GM21528 (cell line): Measurements from ENCODE around the gene PDE11A.

Source experiments
- ATAC-seq: cut with Tn5 transposase; IDR thresholded peaks from one replicate; pipeline ENCODE4 v1.9.1; 2021; ENCODE audit warnings: mild to moderate bottlenecking, moderate library complexity; ENCODE audit not compliant: unreplicated experiment, low FRiP score

The PDE11A gene

DNA sequence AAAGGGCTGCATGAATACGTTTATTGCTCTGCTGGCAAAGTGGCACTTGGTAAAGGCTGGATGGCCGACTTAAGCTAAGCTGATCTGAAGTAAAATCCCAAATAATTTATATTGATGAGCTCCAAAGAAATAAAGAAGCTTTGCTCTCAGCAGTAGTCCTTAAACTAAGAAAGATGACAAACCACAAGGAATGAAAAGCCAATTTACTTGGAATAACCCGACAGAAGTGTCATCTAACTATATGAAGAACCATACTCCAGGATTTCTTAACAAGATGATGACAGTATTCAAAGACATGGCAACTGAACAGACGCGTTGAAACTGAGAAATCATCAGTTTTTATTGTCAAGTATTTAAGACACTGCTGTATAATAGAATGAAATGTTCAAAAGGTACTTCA, 294.1 kb downstream of the PDE11A start:
- no peak for ATAC-seq

GRCh38 chr2:177772529-177772928, 300.0 kb downstream of the PDE11A start:
- no peak for ATAC-seq

GRCh38 chr2:177771191-177771590, 301.4 kb downstream of the PDE11A start:
- ATAC-seq: no peak

GRCh38 chr2:177767768-177768167, 304.8 kb downstream of the PDE11A start:
- no peak for ATAC-seq

DNA sequence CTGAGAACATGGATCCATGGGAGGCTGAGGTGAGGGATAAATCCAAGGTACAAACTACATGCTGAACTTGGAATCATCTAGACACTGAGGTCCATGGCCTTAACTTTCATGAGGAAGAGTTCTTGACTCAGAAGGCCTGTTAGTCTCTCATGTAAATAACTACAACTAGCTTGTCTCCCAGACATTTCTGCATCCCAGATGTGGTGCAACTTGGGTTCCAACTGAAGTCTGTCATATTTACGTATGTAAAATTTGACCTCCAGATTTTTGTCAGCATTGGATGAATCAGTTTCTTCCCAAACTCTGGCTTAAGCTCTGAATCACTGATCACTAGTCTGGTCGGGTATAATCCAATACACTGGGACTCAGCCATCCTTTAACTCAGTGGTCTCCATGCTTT, 306.9 kb downstream of the PDE11A start:
- no peak for ATAC-seq

DNA sequence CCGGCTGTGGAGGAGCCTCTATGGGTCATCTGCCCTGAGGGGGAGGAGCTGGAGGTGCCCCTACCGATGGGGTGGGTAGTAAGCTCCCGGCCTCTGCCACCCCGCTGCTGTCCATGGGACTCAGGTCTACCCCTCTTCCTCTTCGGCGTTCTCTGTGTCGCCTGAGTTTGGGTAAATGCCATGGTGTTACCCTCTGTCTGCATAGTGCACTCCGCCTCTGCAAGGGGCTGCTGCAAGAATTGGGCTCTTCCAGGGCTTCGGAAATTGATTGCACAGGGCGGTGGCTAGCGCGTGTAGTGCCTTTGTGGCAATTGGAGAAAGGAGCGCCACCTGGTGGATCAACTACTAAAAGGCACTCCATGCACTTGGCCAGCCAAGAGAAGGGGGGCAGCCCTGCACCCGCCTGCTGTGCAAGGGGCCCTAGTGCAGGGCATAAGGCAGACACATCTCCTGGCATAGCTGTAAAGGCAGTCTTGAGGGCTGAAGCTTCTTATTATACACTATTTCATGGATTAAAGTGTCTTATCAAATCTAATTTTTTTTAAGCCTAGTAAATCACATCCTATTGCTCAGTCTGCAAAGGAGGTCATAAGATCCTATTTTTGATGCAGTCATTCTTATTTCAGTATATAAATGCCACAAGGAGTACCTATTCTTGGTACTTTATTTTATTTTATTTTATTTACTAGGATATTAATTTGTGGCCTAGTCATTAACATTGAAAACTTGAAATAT, 308.9 kb downstream of the PDE11A start:
- peak; percentile 98 for ATAC-seq

- no peak for ATAC-seq
Observed at GRCh38 chr2:177759443-177759842, 313.1 kb downstream of the PDE11A start.

DNA sequence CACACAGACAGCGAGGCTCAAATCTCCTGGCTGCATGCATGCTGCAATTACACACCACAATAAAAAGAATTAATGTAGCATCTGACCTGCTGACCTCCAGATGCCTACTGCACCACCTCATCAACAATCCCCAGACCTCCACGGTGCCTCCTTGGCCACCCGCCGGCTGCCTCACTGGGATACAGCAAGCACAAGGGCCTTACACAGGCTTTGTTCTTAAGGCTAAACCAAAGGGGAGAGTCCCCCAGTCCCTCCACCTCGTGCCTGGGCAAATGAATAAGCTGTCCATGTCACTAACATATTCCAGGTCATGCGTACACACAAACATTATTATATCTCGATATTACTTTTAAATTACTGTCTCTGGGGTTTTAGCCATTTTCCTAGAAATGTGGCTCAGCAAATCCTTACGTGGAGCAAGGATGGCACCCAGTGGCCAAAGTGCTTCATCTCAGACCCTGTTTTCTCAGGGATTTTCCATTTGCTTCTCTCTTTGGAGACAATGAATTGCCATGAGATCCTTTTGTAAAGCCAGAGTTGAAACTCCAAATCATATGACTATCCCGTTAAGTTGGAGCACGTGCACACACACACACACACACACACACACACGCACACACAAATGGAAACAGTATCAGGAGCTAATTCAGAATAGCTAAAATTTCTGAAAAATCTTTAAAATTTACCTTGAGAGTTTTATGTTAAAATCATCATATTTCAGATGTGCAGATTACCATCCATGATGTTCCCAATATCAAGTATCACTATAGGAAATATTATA, 313.8 kb downstream of the PDE11A start:
- no peak for ATAC-seq

DNA sequence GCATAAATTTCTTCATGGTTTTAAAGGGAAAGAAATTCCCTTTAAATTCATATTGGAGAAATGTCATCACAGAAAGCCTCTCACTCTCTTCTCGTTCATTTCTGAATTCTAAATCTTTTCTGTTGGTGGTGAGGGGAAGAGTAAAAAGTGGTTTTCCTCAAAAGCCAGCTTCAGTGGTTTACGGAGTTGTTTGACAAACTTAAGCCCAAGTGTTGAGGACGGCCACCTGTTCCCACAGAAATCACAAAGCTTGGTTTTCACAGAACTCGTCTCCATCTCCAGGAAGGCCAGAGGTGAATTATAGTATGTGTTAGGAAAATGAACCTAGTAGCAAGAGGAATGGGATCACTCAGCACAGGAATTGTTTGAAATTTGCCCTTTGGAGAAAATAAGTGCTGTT, 316.2 kb downstream of the PDE11A start:
- no peak for ATAC-seq

- ATAC-seq: no peak
Observed at GRCh38 chr2:177754492-177754873, 318.1 kb downstream of the PDE11A start.

DNA sequence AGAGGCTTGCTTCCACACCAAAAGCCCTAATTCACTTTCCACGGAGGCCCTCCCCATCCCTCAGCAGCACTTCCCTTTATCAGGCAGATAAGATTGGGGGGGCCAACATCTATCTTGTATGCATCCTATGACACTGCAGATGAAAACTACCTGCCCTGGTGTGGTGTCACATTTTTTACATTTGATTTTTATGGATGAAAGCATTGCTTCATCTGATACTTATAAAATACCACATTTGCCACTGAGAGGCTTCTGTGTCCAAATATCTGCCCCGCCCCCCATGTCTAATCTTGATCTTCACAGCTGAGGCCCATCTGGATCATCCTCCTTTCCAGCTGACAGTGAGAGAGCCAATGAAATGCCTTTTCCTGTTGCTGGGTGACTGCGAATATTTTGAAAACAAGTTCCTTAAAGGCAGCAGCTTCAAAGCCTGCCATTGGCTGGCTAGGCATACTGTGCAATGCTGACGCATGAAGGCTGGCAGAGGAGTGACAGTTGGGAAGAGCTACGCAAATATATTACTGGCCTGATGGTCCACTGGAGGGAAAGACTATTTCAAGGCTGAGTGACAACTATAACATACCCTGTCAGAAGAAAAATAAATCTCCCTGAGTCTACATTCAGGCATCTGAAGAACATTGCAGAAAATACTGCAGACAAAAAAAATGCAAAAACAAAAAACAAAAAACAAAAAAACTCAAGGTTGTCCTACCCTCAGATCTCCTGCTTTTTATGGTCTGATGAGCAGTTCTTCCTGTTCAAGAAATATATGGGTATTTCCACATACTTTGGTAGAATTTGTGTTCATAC, 318.7 kb downstream of the PDE11A start:
- no peak for ATAC-seq

- no peak for ATAC-seq
Observed at GRCh38 chr2:177748360-177748759, 324.2 kb downstream of the PDE11A start.

DNA sequence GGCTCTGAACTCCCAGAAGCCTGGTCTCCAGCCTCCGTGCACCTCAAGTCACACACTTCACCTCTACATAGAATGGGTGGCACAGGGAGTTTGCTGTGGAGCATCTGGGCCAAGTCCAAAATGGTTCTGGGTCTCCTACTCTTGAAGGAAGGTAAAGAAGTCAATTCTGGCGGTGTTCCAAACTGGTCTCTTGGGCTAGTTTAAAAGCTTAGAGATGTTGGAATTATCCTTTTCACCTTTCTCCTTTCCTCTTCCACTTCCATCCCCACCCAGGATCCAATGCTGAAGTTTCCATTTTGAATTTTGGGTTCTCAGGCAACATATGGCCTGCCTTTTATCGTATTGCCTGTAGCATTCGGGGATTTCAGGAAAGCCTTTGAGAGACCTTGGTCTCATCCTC, 325.2 kb downstream of the PDE11A start:
- ATAC-seq: no peak

GRCh38 chr2:177746358-177746757, 326.2 kb downstream of the PDE11A start:
- no peak for ATAC-seq

DNA sequence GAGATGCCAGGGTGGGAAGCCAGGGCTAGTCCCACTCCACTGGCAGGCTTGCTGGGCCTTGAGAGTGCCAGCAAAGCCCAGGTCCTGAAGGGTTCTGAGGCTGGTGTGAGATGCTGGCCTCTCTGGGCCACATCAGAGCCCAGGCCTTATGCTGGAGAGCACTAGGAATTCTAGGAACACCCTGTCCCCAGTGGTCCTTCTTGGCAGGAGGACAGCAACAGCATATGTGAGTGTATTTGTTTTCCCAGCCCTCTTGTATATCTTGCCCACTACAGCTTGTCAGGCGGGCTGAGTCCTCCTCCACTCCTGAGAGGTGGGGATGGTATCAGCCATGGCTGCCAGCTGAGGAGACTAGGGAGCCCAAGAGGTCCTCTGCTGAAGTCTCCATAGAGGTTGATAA, 327.0 kb downstream of the PDE11A start:
- no peak for ATAC-seq

GRCh38 chr2:177742851-177743250, 329.7 kb downstream of the PDE11A start:
- ATAC-seq: no peak

GRCh38 chr2:177741866-177742265, 330.7 kb downstream of the PDE11A start:
- no peak for ATAC-seq

DNA sequence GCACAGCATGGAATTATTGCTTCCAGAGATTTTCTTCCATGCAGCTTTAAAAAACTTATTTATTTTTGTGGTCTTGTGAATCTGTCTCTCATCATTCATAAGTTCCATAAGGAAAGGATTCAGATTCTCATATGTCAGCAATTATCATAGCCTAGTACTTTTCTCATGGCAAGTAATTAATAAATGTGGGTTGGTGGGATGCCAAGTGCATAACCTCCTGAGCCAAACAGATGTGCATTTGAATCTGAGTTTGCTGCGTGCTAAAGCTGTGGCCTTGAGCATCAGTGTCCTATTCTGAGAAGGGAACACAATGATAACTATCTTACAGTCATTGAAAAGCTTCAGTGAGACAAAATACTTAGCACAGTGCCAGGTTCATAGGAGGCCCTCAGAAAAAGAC, 331.9 kb downstream of the PDE11A start:
- no peak for ATAC-seq

DNA sequence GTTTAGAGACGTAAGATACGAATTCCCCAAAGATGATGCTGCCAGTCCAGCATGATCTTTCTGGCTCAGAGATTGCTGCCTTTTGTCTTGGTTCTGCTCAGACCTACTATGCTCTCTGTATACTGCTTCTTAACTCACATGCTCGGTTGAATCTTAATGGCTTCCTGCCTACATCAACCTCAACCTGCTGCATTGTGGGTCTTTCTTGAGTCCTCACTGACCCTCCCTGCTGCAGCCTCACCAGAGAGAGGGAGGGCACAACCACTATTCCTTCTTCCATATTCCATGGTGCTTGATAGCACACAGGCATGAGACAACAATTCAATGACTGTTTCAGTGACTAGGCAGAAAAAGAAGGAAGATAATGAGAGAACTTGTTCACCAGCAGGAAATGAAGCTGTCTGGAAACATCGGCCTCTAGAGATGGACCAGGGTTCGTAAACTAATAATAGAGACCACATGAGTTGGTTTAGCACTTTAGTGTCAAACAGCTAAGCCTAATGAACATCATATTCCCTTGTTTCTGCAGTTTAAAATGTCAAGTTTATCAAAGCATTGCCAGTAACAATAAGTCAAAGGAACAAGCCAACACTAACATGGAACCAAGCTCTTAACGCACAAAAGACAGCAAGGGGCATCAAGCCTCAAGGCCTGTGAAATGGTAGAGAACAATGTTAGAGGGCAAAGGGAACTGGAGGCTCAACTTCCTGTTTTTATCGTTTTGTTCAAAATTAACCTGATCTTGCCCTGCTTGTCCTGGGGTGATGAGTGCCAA, 333.9 kb downstream of the PDE11A start:
- no peak for ATAC-seq

DNA sequence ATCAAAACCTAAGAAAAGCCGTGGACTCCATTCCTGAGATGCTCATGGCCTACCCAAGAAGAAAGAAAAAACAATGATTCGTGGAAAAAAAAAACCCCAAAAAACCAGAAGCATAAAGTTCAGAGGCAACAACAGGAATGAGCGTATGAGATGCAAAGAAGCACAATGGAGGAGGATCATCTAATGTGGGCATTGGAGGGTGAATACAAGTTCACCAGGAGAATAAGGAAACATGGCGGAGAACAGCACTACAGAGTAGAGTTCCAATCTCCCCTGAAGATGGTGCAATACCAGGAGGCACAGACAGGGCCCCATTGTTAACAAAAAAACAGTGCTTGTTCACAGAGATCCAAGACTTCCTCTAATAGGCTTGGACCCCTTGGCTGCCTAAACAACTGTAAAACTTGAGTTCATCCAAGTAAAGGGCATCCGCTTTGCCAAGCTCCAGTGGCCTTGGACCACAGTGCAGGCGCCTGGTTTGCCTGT, 337.2 kb downstream of the PDE11A start:
- ATAC-seq: no peak
